ENCODE data around the gene DAB1.

The DAB1 gene

GRCh38 chr1:56965191-56965590, 458.7 kb downstream of the DAB1 start:
- no peak overlapping the region for H3K27ac Mint-ChIP-seq (ENCODE audit: low read depth)
- no peaks in the 10 kb centered on the region for H3K27me3 Mint-ChIP-seq
- DNase-seq (ENCODE audit: low spot score in 2 of 2) = no peak
- H3K4me3 Mint-ChIP-seq = no peak overlapping the region
- H3K4me1 Mint-ChIP-seq = no peaks in the 10 kb centered on the region
- H3K9me3 Mint-ChIP-seq = no peaks in the 10 kb centered on the region
- no peaks in the 10 kb centered on the region for H3K36me3 Mint-ChIP-seq (ENCODE audit: insufficient read depth)
- ATAC-seq (replicated peaks; ENCODE audit: extremely low read depth, poor library complexity, severe bottlenecking) = no peak

DNA sequence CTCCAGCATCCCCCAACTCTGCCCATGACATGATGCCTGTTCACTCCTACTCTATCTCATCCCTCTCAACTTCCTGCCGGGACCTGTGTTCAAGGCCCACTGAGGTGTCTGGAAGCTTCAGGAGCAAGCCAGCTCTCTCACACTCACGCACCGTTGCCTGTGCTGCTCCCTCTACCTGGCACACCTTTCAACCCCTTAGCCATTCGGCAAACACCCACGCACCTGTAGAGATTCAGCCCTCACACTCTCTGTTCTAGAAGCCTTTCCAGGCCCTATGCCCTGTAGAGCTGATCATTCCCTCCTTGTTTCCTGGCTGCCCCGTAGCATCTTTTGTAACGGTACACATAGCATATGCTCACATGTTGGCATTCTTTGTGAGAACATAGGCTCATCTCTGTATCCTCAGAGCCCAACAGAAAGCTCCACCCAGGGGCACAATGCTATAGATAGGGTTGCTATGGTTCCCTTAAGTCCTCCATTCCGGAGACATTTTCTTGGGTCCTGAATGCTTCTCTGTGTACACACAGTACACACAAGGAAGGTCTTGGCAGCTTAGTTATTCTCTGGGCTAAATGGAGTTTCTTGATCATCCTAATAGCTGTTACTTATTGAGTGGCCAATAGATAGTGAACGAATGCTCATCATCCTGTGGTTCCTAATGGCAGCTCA, 459.4 kb downstream of the DAB1 start:
- H3K27ac Mint-ChIP-seq (ENCODE audit: low read depth) = no peak overlapping the region
- DNase-seq (ENCODE audit: low spot score in 2 of 2) = no peak
- no peaks in the 10 kb centered on the region for H3K36me3 Mint-ChIP-seq (ENCODE audit: insufficient read depth)
- no peaks in the 10 kb centered on the region for H3K4me1 Mint-ChIP-seq
- no peaks in the 10 kb centered on the region for H3K9me3 Mint-ChIP-seq
- no peak overlapping the region for H3K4me3 Mint-ChIP-seq
- no peaks in the 10 kb centered on the region for H3K27me3 Mint-ChIP-seq
- no peak for ATAC-seq (replicated peaks; ENCODE audit: extremely low read depth, poor library complexity, severe bottlenecking)

DNA sequence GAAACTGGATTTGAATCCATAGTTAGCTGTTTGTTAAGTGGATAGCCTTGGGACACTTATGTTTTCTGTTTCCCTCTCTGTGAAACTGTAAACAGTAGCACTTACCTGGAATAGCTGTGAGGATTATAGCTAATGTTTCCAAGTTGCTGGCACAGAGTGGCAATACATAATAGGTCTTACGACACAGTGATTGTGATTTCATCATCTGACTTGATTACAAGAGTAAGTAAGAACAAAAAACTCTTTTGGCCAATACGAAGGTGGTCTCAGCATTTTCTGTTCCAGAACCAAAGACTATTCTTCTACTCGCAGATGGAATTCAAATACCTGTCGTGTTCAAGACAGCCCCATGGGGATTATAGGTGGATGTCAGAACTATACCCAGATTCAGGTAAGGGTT, 460.2 kb downstream of the DAB1 start:
- no peaks in the 10 kb centered on the region for H3K27me3 Mint-ChIP-seq
- no peak overlapping the region for H3K4me3 Mint-ChIP-seq
- no peak for ATAC-seq (replicated peaks; ENCODE audit: extremely low read depth, poor library complexity, severe bottlenecking)
- H3K36me3 Mint-ChIP-seq (ENCODE audit: insufficient read depth) = no peaks in the 10 kb centered on the region
- no peak for DNase-seq (ENCODE audit: low spot score in 2 of 2)
- H3K4me1 Mint-ChIP-seq = no peaks in the 10 kb centered on the region
- no peak overlapping the region for H3K27ac Mint-ChIP-seq (ENCODE audit: low read depth)
- H3K9me3 Mint-ChIP-seq = no peaks in the 10 kb centered on the region

- no peaks in the 10 kb centered on the region for H3K4me1 Mint-ChIP-seq
- H3K4me3 Mint-ChIP-seq = no peak overlapping the region
- H3K36me3 Mint-ChIP-seq (ENCODE audit: insufficient read depth) = no peaks in the 10 kb centered on the region
- ATAC-seq (replicated peaks; ENCODE audit: extremely low read depth, poor library complexity, severe bottlenecking) (no peak), DNase-seq (ENCODE audit: low spot score in 2 of 2) (no peak)
- no peak overlapping the region for H3K27ac Mint-ChIP-seq (ENCODE audit: low read depth)
- H3K9me3 Mint-ChIP-seq = no peaks in the 10 kb centered on the region
- peaks cover 12% of the 10 kb centered on the region for H3K27me3 Mint-ChIP-seq
Observed at GRCh38 chr1:56961426-56961825, 462.4 kb downstream of the DAB1 start.

GRCh38 chr1:56958526-56958925, 465.3 kb downstream of the DAB1 start:
- H3K9me3 Mint-ChIP-seq = no peaks in the 10 kb centered on the region
- no peaks in the 10 kb centered on the region for H3K36me3 Mint-ChIP-seq (ENCODE audit: insufficient read depth)
- no peaks in the 10 kb centered on the region for H3K4me1 Mint-ChIP-seq
- H3K27me3 Mint-ChIP-seq = peaks cover 12% of the 10 kb centered on the region
- ATAC-seq (replicated peaks; ENCODE audit: extremely low read depth, poor library complexity, severe bottlenecking) (no peak), DNase-seq (ENCODE audit: low spot score in 2 of 2) (no peak)
- H3K27ac Mint-ChIP-seq (ENCODE audit: low read depth) = no peak overlapping the region
- H3K4me3 Mint-ChIP-seq = no peak overlapping the region

DNA sequence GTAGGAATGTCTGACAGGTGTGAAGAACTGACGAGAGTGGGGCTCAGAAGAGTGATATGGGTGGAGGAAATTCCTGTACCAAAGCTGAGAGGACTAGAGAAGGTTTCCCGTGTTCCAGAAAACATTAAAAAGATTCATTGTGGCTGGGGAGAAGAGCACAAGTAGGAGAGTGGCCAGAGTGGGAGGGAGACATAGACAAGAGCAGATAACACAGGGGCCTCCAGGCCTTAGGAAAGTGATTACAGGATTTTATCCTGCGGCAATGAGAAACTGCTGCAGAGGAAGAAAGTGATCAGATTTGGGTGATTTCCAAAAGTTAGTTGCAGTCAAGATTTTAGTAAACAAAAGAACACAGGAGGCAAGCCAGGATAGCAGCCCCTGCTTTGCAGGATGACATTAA, 465.9 kb downstream of the DAB1 start:
- ATAC-seq (replicated peaks; ENCODE audit: extremely low read depth, poor library complexity, severe bottlenecking) (no peak), DNase-seq (ENCODE audit: low spot score in 2 of 2) (no peak)
- Mint-ChIP-seq H3K27ac (ENCODE audit: low read depth) (no peak overlapping the region), H3K36me3 (ENCODE audit: insufficient read depth) (no peaks in the 10 kb centered on the region), H3K4me1 (no peaks in the 10 kb centered on the region), H3K27me3 (peaks cover 12% of the 10 kb centered on the region), H3K4me3 (no peak overlapping the region), H3K9me3 (no peaks in the 10 kb centered on the region)

- DNase-seq (ENCODE audit: low spot score in 2 of 2) (no peak), ATAC-seq (replicated peaks; ENCODE audit: extremely low read depth, poor library complexity, severe bottlenecking) (no peak)
- H3K4me3 Mint-ChIP-seq = no peak overlapping the region
- no peaks in the 10 kb centered on the region for H3K4me1 Mint-ChIP-seq
- no peaks in the 10 kb centered on the region for H3K36me3 Mint-ChIP-seq (ENCODE audit: insufficient read depth)
- H3K27me3 Mint-ChIP-seq = peaks cover 12% of the 10 kb centered on the region
- no peaks in the 10 kb centered on the region for H3K9me3 Mint-ChIP-seq
- no peak overlapping the region for H3K27ac Mint-ChIP-seq (ENCODE audit: low read depth)
Observed at GRCh38 chr1:56954664-56955063, 469.2 kb downstream of the DAB1 start.

DNA sequence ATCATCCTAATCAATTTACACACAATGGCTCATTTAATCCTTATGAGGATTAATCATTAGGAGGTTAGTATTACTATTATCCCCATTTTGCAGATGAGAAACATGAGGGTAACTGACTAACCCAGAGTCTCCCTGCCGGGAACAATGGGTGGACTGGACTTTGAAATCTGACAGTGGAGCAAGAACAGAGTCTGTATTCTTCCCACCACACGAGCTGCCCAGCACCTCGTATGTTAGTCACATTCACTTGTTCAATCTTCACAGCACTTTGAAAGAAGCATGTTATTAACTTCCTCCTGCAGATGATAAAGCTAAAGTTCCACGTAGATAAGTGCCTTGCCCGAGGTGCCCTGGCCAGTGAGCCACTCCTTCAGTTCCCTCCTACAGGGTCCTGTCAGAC, 470.5 kb downstream of the DAB1 start:
- no peak for ATAC-seq (replicated peaks; ENCODE audit: extremely low read depth, poor library complexity, severe bottlenecking)
- Mint-ChIP-seq H3K4me1 (no peaks in the 10 kb centered on the region), H3K4me3 (no peak overlapping the region), H3K27me3 (peaks cover 12% of the 10 kb centered on the region), H3K9me3 (no peaks in the 10 kb centered on the region), H3K27ac (ENCODE audit: low read depth) (no peak overlapping the region), H3K36me3 (ENCODE audit: insufficient read depth) (no peaks in the 10 kb centered on the region)
- no peak for DNase-seq (ENCODE audit: low spot score in 2 of 2)

DNA sequence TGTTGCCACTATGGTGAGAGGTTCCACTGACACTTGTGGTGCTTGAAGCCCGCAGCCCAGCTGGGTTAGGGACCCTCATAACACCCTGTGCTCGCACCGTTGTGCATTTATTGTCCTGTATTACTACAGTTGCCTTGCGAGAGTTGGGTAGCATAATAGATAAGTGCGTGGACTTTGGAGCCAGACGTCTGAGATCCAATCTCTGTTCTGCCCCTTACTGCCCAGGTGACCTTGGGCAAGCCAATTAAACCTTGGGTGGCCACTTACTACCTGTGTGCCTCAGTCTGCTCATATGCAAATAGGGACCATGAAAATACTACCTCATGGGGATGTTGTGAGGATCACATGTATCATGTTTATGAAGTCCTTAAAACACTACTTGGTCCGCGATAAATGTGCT, 471.4 kb downstream of the DAB1 start:
- Mint-ChIP-seq H3K27ac (ENCODE audit: low read depth) (no peak overlapping the region), H3K4me1 (no peaks in the 10 kb centered on the region)
- ATAC-seq (replicated peaks; ENCODE audit: extremely low read depth, poor library complexity, severe bottlenecking) = no peak

DNA sequence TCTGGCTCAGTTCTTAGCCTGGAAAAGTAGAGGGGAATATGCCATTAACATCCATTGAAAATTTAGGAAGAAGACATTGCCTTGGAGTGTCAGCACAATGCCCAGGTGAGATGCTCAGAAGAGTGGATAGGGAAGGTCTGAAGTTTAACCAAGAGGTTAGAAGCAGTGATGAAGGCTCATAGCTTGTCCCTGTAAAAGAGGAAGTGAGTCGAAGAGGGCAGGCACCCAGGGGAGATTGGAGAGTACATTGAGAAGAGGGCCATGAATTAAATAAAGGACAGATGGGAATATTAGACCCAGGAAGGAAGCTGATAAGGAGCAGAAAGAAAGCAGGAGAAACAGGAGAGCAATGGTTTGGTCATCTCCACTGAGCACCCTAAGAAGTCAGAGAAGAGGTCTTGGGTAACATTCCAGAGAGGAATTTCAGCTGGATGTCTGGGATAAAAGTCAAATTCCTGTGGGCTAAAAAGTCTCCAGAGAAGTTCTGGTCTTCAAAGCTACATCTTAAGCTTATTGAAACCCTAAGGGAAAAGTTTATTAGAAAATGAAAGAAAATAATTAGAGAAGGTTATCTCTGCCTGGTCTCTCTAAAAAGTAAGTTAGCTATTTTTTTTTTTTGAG, 475.3 kb downstream of the DAB1 start:
- ATAC-seq (replicated peaks; ENCODE audit: extremely low read depth, poor library complexity, severe bottlenecking) (no peak), DNase-seq (ENCODE audit: low spot score in 2 of 2) (no peak)
- no peaks in the 10 kb centered on the region for H3K4me1 Mint-ChIP-seq
- H3K27ac Mint-ChIP-seq (ENCODE audit: low read depth) = no peak overlapping the region
- H3K9me3 Mint-ChIP-seq = no peaks in the 10 kb centered on the region
- no peaks in the 10 kb centered on the region for H3K27me3 Mint-ChIP-seq
- no peak overlapping the region for H3K4me3 Mint-ChIP-seq
- no peaks in the 10 kb centered on the region for H3K36me3 Mint-ChIP-seq (ENCODE audit: insufficient read depth)

More for the DNA sequence above, 471.4 kb downstream of the DAB1 start:
- Mint-ChIP-seq H3K9me3 (no peaks in the 10 kb centered on the region), H3K27me3 (peaks cover 4% of the 10 kb centered on the region), H3K4me3 (no peak overlapping the region), H3K36me3 (ENCODE audit: insufficient read depth) (no peaks in the 10 kb centered on the region)
- DNase-seq (ENCODE audit: low spot score in 2 of 2) = no peak

All from central memory CD8-positive, alpha-beta T cell (primary cell).